Lower leg skin (tissue), 3 donors: ENCODE measurements around the gene BABAM2.

ENCODE experiments used
- CTCF ChIP-seq, 3 donors: fragments of 450-650 bp; IDR thresholded peaks; one replicate each; pipeline ENCODE4 v1.5.1; 2016; ENCODE audit warnings: antibody characterized with exemption in 3 of 3, mild to moderate bottlenecking in 3 of 3, moderate library complexity in 2 of 3
- POLR2A ChIP-seq, 2 donors: fragments of 450-650 bp; IDR thresholded peaks; one replicate each; pipeline ENCODE4 v1.6.1; 2016 to 2017; ENCODE audit warnings: antibody characterized with exemption in 2 of 2, mild to moderate bottlenecking in 1 of 2, moderate library complexity in 1 of 2

GRCh38 chr2:28165087-28165635 is 274.6 kb downstream of the BABAM2 start:
- TF ChIP-seq CTCF (IDR thresholded peaks at IDR 0.05) (no peak), POLR2A (IDR thresholded peaks at IDR 0.05) (no peak)
